ENCODE measurements around the gene SGSM1.

The SGSM1 gene

DNA sequence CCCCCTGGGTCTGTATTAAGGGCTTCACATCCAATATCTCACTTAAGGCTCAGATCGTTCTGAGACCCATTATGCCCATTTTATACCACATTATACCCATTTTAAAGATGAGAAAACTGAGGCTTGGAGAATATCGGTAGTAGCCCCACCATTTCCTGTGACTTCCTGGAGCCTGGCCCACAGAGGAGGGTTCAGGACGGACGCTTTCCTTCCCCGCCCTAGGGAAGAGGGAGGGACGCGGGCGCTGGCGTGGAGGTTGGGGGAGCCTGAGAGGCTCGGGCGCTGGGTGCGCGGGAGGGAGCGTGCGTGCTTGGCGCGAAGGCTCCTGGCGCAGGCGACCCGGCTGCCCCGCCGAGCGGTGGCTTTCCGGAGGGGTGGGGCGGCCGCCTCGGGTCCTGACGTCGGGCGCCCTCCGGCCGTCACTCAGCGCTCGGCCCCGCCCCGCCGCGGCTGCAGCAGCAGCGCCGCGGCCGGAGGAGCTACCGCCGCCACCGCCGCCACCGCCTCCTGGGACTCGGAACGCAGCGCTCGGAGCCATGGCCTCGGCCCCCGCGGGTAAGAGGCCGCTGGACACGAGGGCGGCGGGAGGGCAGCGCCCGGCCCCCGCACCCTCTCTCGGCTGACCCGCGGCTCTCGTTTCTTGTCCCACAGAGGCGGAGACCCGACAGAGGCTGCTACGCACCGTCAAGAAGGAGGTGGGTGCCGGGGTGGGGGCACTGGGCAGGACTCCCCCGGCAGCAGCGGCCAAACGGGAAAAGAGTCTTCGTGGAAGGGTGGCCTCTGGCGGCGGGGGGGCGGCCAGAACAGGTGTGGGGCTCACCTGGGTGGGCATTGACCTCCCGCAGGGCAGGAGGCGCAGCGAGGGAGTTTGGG, at the start of gene SGSM1:
SGSM1 (plus strand) TSS at position 422 of the 873 bp plus-strand sequence; CDS start at position 537, 115 bp downstream.
- Histone ChIP-seq H3K36me3 (ENCODE audit: insufficient read depth, low read length) (no peaks in the 10 kb centered on the region), H3K79me2 (ENCODE audit: insufficient read depth, low read length) (no peaks in the 10 kb centered on the region), H3K9ac (ENCODE audit: low read depth, low read length, poor library complexity, severe bottlenecking) (no peak within 1 kb of the TSS), H3K4me2 (ENCODE audit: low read depth, low read length, poor library complexity, severe bottlenecking) (no peak within 1 kb of the TSS), H2AFZ (ENCODE audit: low read length) (no peak within 1 kb of the TSS), H3K27me3 (ENCODE audit: insufficient read depth, low read length, poor library complexity, severe bottlenecking) (no peaks in the 10 kb centered on the region), H3F3A (ENCODE audit: low read depth) (no peaks in the 10 kb centered on the region), H3K9me3 (ENCODE audit: insufficient read depth, low read depth, low read length) (no peaks in the 10 kb centered on the region), H3K9me2 (replicated peaks; ENCODE audit: low read depth, low read length) (no peaks in the 10 kb centered on the region), H3K4me3 (ENCODE audit: low read length, poor library complexity, severe bottlenecking) (no peak within 1 kb of the TSS), H3K4me1 (ENCODE audit: insufficient read depth, low read length, poor library complexity, severe bottlenecking) (no peaks in the 10 kb centered on the region), H4K20me1 (ENCODE audit: insufficient read depth, low read length, poor library complexity, severe bottlenecking) (no peaks in the 10 kb centered on the region)
- TF ChIP-seq EZH2phosphoT487 (IDR thresholded peaks at IDR 0.05; ENCODE audit: borderline replicate concordance) (no peak), CTCF (conservative IDR thresholded peaks at IDR 0.05; ENCODE audit: low read length) (no peak)

- no peaks in the 10 kb centered on the region for H3K36me3 ChIP-seq (ENCODE audit: insufficient read depth, low read length)
- H3K4me1 ChIP-seq (ENCODE audit: insufficient read depth, low read length, poor library complexity, severe bottlenecking): no peaks in the 10 kb centered on the region
- no peak overlapping the region for H3K9ac ChIP-seq (ENCODE audit: low read depth, low read length, poor library complexity, severe bottlenecking)
- no peaks in the 10 kb centered on the region for H3K9me3 ChIP-seq (ENCODE audit: insufficient read depth, low read depth, low read length)
- TF ChIP-seq EZH2phosphoT487 (IDR thresholded peaks at IDR 0.05; ENCODE audit: borderline replicate concordance) (no peak), CTCF (conservative IDR thresholded peaks at IDR 0.05; ENCODE audit: low read length) (peak; percentile 98)
- H3K4me3 ChIP-seq (ENCODE audit: low read length, poor library complexity, severe bottlenecking): no peak overlapping the region
- H3K4me2 ChIP-seq (ENCODE audit: low read depth, low read length, poor library complexity, severe bottlenecking): no peak overlapping the region
- no peak overlapping the region for H2AFZ ChIP-seq (ENCODE audit: low read length)
- no peaks in the 10 kb centered on the region for H3F3A ChIP-seq (ENCODE audit: low read depth)
- no peaks in the 10 kb centered on the region for H4K20me1 ChIP-seq (ENCODE audit: insufficient read depth, low read length, poor library complexity, severe bottlenecking)
- H3K27me3 ChIP-seq (ENCODE audit: insufficient read depth, low read length, poor library complexity, severe bottlenecking): no peaks in the 10 kb centered on the region
- H3K9me2 ChIP-seq (replicated peaks; ENCODE audit: low read depth, low read length): no peaks in the 10 kb centered on the region
- no peaks in the 10 kb centered on the region for H3K79me2 ChIP-seq (ENCODE audit: insufficient read depth, low read length)
These were observed 47.7 kb upstream of the SGSM1 start for GRCh38 chr22:24758164-24758799.

DNA sequence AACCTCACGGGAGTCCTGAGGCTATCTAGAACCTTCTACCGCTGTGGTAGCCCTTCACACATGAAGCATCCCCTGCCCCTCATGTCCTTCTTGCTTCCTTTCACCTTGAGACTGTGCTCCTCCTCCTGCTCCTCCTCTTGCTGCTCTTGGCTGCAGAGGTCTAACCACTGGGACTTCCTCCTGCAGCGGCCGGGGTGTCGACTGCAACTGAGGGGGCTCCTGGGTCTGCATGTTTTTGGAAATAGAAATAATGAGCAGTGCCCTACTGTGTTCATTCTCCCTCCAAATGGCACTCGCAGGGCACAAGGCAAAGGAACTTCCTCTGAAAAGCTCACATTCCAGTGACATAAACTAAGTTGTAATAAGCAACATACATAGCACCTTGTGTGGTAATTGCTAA, 46.2 kb upstream of the SGSM1 start:
- TF ChIP-seq EZH2phosphoT487 (IDR thresholded peaks at IDR 0.05; ENCODE audit: borderline replicate concordance) (no peak), CTCF (conservative IDR thresholded peaks at IDR 0.05; ENCODE audit: low read length) (no peak)
- peak overlapping the region; percentile 50; the same call in 1 of the 2 replicates for H2AFZ ChIP-seq (ENCODE audit: low read length)
- H3F3A ChIP-seq (ENCODE audit: low read depth): no peaks in the 10 kb centered on the region

More for the DNA sequence above, 46.2 kb upstream of the SGSM1 start:
- H4K20me1 ChIP-seq (ENCODE audit: insufficient read depth, low read length, poor library complexity, severe bottlenecking): no peaks in the 10 kb centered on the region
- H3K4me2 ChIP-seq (ENCODE audit: low read depth, low read length, poor library complexity, severe bottlenecking): no peak overlapping the region
- no peaks in the 10 kb centered on the region for H3K9me3 ChIP-seq (ENCODE audit: insufficient read depth, low read depth, low read length)
- H3K79me2 ChIP-seq (ENCODE audit: insufficient read depth, low read length): no peaks in the 10 kb centered on the region
- no peak overlapping the region for H3K9ac ChIP-seq (ENCODE audit: low read depth, low read length, poor library complexity, severe bottlenecking)
- no peaks in the 10 kb centered on the region for H3K36me3 ChIP-seq (ENCODE audit: insufficient read depth, low read length)
- no peaks in the 10 kb centered on the region for H3K4me1 ChIP-seq (ENCODE audit: insufficient read depth, low read length, poor library complexity, severe bottlenecking)
- no peaks in the 10 kb centered on the region for H3K9me2 ChIP-seq (replicated peaks; ENCODE audit: low read depth, low read length)
- H3K27me3 ChIP-seq (ENCODE audit: insufficient read depth, low read length, poor library complexity, severe bottlenecking): no peaks in the 10 kb centered on the region
- no peak overlapping the region for H3K4me3 ChIP-seq (ENCODE audit: low read length, poor library complexity, severe bottlenecking)
